Type B pancreatic cell (in vitro differentiated cells): Measurements from ENCODE around the gene TERT. TPM values are rescaled to one million over a fixed set of nuclear protein-coding genes. Genes with fewer than 3 reads are reported as not detected.

Experiments
- DNase-seq: peaks from one replicate; pipeline ENCODE4 v3.0.0; 2021; ENCODE audit warnings: mixed read lengths; ENCODE audit not compliant: unreplicated experiment; ENCODE audit errors: extremely low spot score
- H3K27ac Mint-ChIP-seq: 2 replicates; pipeline ENCODE4 v1.8.0; 2021; ENCODE audit warnings: mild to moderate bottlenecking, mixed read lengths
- H3K27me3 Mint-ChIP-seq: 2 replicates; pipeline ENCODE4 v1.8.0; 2021; ENCODE audit warnings: mixed read lengths
- H3K36me3 Mint-ChIP-seq: 2 replicates; pipeline ENCODE4 v1.8.0; 2021; ENCODE audit warnings: mixed read lengths
- H3K4me1 Mint-ChIP-seq: one replicate; pipeline ENCODE4 v1.8.0; 2021; ENCODE audit warnings: mixed read lengths; ENCODE audit not compliant: unreplicated experiment
- H3K4me3 Mint-ChIP-seq: 2 replicates; pipeline ENCODE4 v1.8.0; 2021; ENCODE audit warnings: mild to moderate bottlenecking, mixed read lengths
- H3K9me3 Mint-ChIP-seq: 2 replicates; pipeline ENCODE4 v1.8.0; 2021; ENCODE audit warnings: mixed read lengths
- CTCF ChIP-seq: fragments of 200-600 bp; sonication (generic); conservative IDR thresholded peaks from 2 replicates; pipeline ENCODE4 v1.5.0; 2021; ENCODE audit warnings: antibody characterized with exemption, mild to moderate bottlenecking
- total RNA-seq: library from RNA; stranded (reverse); gene quantifications from 2 replicates; pipeline ENCODE4 v1.2.1, GENCODE V29; 2021; ENCODE audit warnings: low replicate concordance

TERT gene
- total RNA-seq, 1 donor from 2014 or later: 2.4 TPM

GRCh38 chr5:1299961-1300360, 5.1 kb upstream of the TERT start:
- peaks cover 5% of the 10 kb centered on the region for H3K4me1 Mint-ChIP-seq
- no peak overlapping the region for H3K4me3 Mint-ChIP-seq
- DNase-seq: no peak
- no peaks in the 10 kb centered on the region for H3K9me3 Mint-ChIP-seq
- peaks cover 53% of the 10 kb centered on the region for H3K27me3 Mint-ChIP-seq
- no peak overlapping the region for H3K27ac Mint-ChIP-seq
- TF ChIP-seq CTCF: no peak
- H3K36me3 Mint-ChIP-seq: no peaks in the 10 kb centered on the region

- Mint-ChIP-seq H3K9me3 (no peaks in the 10 kb centered on the region), H3K4me3 (no peak overlapping the region), H3K36me3 (no peaks in the 10 kb centered on the region), H3K27me3 (peaks cover 49% of the 10 kb centered on the region), H3K4me1 (peaks cover 5% of the 10 kb centered on the region), H3K27ac (no peak overlapping the region)
- no peak for DNase-seq
- TF ChIP-seq CTCF: no peak
These were observed 4.6 kb upstream of the TERT start for GRCh38 chr5:1299511-1299850.

- H3K36me3 Mint-ChIP-seq: no peaks in the 10 kb centered on the region
- no peak overlapping the region for H3K27ac Mint-ChIP-seq
- DNase-seq: no peak
- TF ChIP-seq CTCF: no peak
- no peak overlapping the region for H3K4me3 Mint-ChIP-seq
- peaks cover 44% of the 10 kb centered on the region for H3K27me3 Mint-ChIP-seq
- peaks cover 5% of the 10 kb centered on the region for H3K4me1 Mint-ChIP-seq
- no peaks in the 10 kb centered on the region for H3K9me3 Mint-ChIP-seq
These were observed 4.0 kb upstream of the TERT start for GRCh38 chr5:1298723-1299510.

- H3K36me3 Mint-ChIP-seq: no peaks in the 10 kb centered on the region
- no peak overlapping the region for H3K4me3 Mint-ChIP-seq
- no peak for DNase-seq
- H3K27ac Mint-ChIP-seq: no peak overlapping the region
- H3K4me1 Mint-ChIP-seq: peaks cover 5% of the 10 kb centered on the region
- TF ChIP-seq CTCF: no peak
- no peaks in the 10 kb centered on the region for H3K9me3 Mint-ChIP-seq
- peaks cover 39% of the 10 kb centered on the region for H3K27me3 Mint-ChIP-seq
These were observed 3.2 kb upstream of the TERT start for GRCh38 chr5:1298067-1298551.

GRCh38 chr5:1297243-1297642, 2.4 kb upstream of the TERT start:
- Mint-ChIP-seq H3K27ac (no peak overlapping the region), H3K36me3 (no peaks in the 10 kb centered on the region), H3K4me1 (peaks cover 5% of the 10 kb centered on the region), H3K4me3 (no peak overlapping the region), H3K9me3 (no peaks in the 10 kb centered on the region), H3K27me3 (peaks cover 41% of the 10 kb centered on the region)
- TF ChIP-seq CTCF: no peak
- no peak for DNase-seq
